Sigmoid colon (tissue), 4 donors: ENCODE measurements around the gene ATXN10.
"Not testable (repeated sequence)": the region's sequence is repeated elsewhere in the genome, so short reads cannot be mapped to it uniquely, and the experiment has no call there.

Experiments used
- EP300 ChIP-seq, 4 donors: sonication (generic); formaldehyde crosslinking; IDR thresholded peaks; one replicate each; pipeline ENCODE4 v1.6.1; 2017; ENCODE audit warnings: antibody characterized with exemption in 4 of 4
- POLR2A ChIP-seq, 2 donors: fragments of 450-650 bp; IDR thresholded peaks; one replicate each; pipeline ENCODE4 v1.6.1; 2016; ENCODE audit warnings: antibody characterized with exemption in 2 of 2, mild to moderate bottlenecking in 2 of 2, moderate library complexity in 2 of 2
- POLR2AphosphoS5 ChIP-seq, 4 donors: sonication (generic); formaldehyde crosslinking; IDR thresholded peaks; one replicate each; pipeline ENCODE4 v1.6.1; 2017; ENCODE audit warnings: antibody characterized with exemption in 4 of 4
- TF ChIP-seq, protein P1 (sequence below), 4 experiments: fragments of 450-650 bp in 3 of 4; fragments of 200-600 bp in 1 of 4; IDR thresholded peaks; one replicate each; pipeline ENCODE4 v1.5.1; 2016 to 2019; ENCODE audit warnings: antibody characterized with exemption in 4 of 4, mild to moderate bottlenecking in 3 of 4, moderate library complexity in 2 of 4

DNA sequence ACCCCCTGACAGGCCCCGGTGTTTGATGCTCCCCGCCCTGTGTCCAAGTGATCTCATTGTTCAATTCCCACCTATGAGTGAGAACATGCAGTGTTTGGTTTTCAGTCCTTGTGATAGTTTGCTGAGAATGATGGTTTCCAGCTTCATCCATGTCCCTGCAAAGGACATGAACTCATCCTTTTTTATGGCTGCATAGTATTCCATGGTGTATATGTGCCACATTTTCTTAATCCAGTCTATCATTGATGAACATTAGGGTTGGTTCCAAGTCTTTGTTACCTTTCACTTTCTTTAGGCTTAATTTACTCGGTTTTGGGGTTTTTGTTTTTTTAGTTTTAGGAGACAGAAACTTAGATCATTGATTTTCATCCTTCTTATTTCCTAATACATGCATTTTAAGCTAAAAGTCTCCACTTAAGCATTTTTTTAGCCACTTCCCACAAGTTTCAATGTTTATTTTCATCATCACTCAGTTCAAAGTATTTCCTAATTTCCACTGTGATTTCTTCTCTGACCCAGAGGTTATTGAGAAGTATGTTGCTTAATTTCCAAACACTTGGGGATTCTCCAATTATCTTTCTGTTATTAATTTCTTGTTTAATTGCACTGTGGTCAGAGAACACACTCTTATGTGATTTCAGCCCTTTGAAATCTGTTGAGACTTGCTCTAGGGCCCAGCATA is 48.0 kb upstream of the ATXN10 start:
- TF ChIP-seq, protein P1, sequence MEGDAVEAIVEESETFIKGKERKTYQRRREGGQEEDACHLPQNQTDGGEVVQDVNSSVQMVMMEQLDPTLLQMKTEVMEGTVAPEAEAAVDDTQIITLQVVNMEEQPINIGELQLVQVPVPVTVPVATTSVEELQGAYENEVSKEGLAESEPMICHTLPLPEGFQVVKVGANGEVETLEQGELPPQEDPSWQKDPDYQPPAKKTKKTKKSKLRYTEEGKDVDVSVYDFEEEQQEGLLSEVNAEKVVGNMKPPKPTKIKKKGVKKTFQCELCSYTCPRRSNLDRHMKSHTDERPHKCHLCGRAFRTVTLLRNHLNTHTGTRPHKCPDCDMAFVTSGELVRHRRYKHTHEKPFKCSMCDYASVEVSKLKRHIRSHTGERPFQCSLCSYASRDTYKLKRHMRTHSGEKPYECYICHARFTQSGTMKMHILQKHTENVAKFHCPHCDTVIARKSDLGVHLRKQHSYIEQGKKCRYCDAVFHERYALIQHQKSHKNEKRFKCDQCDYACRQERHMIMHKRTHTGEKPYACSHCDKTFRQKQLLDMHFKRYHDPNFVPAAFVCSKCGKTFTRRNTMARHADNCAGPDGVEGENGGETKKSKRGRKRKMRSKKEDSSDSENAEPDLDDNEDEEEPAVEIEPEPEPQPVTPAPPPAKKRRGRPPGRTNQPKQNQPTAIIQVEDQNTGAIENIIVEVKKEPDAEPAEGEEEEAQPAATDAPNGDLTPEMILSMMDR (IDR thresholded peaks at IDR 0.05), result not testable (repeated sequence)
- not testable (repeated sequence) for TF ChIP-seq POLR2A, EP300, POLR2AphosphoS5 (IDR thresholded peaks at IDR 0.05)
